D341Med (cell line): Measurements from ENCODE around the gene PCBP3.
A peak's percentile ranks its signal among the peaks of the same experiment; 100 is the strongest.
"Not testable (repeated sequence)": the region's sequence is repeated elsewhere in the genome, so short reads cannot be mapped to it uniquely, and the experiment has no call there.

Experiments
- DNase-seq: peaks from one replicate; pipeline ENCODE4 v3.0.0; 2012; ENCODE audit warnings: low spot score

The PCBP3 gene

DNA sequence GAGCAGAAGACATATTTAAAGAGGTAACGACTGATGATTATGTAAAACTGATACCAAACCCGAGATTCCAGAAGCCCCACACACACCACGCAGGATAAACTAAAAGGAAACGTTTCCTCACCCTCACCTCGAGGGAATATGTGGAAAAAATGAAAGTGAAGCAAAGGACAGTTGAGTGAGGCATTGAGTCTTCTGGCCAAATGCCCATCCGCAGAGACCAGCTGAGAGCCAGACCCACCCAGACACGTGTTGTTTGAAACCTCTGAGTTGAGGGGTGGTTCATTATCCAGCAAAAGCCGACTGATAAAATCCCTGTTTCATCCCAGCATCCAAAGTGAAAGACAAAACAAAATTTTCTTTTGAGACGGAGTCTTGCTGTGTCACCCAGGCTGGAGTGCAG is 29.6 kb upstream of the PCBP3 start:
- no peak for DNase-seq

DNA sequence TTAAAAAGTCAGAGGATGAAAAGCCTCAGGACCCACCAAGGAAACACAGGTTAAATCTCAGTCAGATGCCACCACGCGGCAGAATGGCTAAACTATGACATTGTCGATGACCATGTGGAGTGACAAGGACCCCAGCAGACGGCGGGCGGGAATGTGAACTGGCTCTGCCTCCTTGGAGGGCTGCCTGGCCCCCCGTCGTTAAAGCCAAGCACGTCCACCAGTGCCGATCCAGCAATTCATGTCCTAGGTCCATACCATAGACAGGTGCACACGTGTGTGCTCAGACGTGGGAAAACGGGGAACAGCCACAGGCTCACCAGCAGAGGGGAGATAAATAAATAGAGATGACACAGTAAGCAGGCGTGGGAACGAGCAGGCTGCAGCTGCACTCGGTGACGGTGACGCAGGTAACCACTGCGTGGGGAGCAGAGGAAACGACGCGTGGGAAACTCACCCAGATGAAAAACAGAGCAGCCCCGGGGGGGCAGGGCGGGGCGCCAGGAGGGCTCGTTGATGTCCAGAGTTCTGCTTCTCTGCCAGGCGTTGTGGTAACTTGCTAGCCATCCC is 28.3 kb upstream of the PCBP3 start:
- DNase-seq, result no peak

DNA sequence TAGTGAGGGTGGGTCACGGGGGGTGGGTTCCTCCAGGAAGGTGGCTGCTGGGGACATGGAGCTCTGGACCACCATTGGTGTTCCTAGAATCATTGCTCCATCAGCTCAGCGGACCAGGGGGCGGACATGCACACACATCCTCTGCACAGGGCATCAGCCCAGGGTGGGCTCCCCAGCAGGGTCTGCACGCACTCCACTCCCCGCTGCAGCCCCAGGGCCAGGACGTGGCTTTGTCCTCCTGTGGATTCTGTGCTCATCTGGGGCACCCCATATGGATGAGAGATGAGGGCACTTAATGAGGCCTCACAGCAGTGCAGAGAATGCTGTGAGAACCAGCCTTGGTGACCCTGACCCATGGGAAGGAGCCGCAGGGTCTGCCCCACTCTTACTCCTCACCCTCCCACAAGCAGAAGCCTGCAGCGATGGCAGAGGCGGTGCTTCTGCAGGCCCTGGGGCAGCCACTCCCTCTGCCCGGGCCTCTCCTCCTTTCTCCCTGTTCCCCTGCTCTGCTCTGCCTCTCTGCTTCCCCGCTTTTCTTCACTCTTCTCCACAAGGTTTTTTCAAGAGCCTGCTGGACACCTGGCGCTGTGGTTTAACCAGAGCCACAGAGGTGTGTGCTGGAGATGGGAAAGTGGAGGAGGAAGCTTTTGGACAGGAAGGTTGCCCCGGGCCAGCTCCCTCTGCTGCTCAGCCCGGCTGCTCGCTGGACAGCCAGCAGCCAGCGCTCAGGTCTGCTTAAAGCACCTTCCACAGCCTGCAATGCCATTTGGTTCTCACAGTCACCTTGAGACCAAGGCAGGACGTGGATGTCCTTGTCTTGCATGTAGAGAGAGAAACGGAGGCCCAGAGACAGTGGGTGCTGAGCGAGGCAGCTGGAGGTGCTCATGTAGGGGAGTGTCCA is 26.3 kb upstream of the PCBP3 start:
- DNase-seq, result no peak

DNA sequence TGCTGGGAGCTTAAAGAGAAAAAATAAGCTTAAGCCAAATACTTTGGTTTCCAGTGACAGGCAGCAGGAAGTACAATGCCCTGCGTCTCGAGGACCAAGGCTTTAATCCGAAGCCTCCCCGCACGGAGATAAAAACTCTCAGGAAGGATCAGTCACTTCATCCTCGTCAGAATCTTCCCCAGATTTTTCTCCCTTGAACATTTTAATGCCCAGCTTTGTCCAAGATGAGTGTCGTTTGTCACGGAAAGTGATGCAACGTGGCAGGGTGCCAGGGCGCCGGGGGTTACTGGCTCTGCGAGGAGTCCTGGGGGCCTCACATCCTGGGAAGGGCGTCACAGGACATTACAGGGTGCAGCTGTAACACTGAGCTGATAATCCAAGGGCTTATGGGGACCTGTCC is 25.2 kb upstream of the PCBP3 start:
- peak; percentile 73 for DNase-seq

DNA sequence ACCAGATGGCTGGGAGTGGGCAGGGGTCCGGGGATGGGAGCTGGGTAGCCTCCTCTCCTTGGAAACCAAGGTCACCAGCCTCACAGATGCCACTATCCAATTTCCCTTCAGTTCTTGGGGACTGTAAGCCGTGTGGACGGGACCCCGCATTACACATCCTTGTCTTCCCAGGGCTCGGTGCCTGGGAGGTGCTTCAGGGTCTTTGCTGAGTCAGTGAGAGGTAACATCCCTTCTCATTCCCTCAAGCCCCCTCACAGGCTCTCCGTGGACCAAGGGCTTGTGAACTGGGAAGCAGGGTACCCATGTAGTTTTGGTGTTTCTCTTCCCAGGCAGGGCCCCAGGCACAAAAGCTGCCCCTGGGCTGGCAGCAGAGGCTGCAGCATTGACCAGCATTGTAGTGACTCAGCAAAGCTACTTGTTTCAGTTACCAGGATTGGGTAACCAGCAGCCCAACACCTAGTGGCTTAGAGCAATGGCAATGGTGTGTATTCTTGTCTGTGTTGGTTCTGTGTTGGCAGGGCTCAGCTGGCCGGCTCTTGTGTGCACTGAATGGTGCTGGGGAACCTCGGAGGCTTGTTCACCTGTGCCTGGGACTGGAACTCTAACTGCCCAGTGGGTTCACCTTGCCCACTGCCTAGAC is 24.6 kb upstream of the PCBP3 start:
- DNase-seq, result no peak

DNA sequence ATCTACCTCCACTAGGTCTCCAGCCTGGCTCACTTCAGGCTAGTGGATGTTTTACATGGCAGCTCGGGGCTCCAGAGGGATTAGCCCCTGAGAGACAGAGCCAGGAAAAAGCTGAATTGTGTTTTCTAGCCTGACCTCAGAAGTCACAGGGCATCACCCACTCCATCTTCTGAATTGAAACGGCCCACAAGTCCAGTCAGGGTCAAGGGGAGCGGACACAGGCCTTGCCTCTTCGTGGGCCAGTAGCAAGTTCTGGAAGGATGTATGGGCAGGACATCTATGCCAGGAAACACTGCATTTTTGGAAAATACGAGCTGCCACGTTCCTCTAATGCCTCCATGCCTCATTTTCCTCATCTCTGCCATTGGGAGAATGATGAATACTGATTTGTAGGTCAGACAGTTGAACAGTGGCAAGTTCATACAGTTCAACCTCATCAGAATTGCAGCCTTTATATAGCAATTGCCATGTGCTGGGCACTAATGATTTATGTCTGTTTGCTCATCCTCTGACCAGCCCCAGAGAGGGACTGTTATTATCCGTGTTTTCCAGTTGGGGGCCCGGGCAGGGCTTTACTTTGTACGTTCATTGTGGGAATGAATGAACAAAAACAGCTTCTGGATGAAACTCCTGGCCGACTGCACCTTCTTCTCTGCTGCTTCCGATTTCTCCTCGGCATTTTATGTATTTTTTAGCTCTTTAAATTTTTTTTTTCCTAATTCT is 23.2 kb upstream of the PCBP3 start:
- DNase-seq, result no peak

DNA sequence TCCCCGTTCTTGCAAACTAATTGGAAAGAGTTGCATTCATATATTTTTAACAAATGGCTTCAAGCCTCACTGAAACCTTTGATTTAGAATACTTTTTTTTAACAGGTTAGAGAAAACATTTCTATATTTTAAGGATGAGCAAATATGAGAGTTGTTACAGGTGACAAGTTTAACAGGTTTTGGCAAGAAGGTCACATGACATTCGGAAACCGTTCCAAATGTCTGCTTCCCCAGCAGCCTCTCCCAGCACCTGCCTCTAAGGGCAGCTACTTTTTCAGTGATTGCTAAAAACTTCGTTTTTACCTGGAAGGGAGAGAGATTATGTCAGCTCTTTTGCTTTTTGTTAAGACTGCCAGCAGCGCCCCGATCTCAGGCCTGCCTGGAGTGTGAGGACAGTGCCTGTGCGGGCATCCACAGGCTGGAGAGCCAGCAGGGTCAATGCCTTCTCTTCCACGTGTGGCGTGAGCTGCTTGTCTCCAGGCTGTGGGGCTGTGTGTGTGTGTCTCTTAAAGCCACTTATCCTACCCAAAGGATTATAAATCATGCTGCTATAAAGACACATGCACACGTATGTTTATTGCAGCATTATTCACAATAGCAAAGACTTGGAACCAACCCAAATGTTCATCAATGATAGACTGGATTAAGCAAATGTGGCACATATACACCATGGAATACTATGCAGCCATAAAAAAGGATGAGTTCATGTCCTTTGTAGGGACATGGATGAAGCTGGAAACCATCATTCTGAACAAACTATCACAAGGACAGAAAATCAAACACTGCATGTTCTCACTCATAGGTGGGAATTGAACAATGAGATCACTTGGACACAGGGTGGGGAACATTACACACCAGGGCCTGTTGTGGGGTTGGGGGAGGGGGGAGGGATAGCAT is 21.8 kb upstream of the PCBP3 start:
- DNase-seq, result not testable (repeated sequence)

DNA sequence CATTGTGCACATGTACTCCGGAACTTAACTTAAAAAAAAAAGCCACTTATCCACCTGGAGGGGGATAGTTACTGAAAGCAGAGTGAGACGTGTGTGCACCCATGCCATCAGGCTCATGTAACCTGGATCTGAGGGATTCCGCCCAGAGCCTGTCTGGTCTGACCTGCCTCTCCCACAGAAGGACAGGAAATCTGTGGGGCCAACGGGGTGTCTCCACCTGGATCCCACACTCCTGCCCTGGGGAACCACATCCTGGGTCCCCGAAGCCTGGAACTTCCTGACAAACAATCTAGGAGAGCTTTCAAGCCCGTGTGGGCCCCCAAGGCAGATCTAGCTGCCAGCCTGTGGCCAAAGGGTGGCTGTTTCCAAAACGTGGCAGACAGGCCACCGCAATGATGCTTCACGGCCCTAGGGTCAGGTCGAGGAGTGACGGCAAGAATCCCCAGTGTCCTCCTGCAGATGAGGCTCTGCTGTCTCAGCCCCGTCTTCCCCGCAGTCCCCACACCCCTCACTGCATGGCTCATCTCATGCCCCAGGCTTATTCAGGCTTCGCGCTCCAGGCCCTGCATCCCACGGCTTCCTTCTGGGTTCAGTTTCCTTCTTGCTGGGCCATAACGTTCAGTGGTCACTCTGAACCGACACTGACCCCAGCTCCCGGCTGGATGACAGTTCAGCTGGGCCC is 21.0 kb upstream of the PCBP3 start:
- no peak for DNase-seq

DNA sequence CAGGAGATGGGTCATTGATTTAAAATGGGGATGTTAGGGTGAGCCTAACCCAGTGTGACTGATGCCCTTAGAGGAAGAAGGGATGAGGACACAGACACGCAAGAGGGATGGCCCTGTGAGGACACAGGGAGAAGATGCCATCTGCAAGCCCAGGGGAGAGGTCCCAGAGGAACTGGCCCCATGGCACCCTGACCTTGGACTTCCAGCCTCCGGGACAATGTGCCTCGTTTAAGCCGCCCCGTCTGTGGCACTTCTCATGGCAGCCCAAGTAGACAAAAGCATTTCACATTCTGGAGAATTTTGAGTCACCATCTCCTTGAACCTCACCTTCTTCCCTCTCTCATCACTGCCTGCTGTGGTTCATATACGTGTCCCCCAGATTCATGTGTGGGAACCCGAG is 20.1 kb upstream of the PCBP3 start:
- DNase-seq, result no peak

DNA sequence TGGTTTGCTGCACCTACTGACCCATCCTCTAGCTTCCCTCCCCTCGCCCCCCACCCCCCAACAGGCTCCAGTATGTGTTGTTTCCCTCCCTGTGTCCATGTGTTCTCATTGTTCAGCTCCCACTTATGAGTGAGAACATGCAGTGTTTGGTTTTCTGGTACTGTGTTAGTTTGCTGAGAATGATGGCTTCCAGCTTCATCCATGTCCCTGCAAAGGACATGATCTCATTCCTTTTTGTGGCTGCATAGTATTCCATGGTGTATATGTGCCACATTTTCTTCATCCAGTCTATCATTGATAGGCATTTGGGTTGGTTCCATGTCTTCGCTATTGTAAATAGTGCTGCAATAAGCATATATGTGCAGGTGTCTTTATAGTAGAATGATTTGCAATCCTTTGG is 17.4 kb upstream of the PCBP3 start:
- DNase-seq, result not testable (repeated sequence)

DNA sequence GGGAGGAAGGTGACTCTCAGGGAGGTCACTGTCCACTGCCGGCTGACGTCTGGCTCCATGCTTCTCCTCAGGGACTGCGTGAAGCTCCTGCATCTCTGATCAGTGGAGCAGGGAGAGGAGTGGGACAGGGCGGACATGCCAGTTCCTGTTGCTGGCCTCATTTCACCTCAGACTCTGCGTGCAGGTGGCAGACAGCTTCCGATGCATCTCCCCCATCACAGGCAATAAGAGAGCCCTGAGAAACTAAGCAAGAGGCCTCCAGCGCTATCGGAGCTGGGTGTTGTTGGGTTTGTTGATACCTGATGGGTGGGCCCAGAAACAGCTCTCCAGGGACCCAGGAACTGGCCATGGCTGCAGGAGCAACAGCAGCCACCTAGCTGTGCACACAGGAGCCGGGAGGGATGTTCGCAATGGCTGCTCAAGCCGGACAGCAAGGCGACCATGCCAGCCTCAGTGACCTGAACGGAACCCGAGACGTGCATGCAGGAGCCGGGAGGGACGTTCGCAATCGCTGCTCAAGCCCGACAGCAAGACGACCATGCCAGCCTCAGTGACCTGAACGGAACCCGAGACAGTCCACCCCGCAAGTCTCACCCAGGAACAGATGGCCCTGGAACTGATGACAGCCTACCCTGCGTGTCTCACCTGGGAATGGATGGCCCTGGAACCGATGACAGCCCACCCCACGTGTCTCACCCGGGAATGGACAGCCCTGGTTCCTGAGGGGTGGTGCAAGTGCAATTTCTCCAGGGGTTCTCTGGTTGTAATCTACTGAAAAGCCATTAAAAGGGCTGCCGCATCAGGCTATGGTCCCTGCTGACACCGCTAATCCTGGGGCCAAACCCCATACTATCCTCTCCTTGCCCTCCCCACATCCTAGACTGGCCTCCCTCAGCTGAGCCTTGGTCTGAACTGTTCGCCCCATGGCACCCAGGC is 14.2 kb upstream of the PCBP3 start:
- DNase-seq, result no peak

DNA sequence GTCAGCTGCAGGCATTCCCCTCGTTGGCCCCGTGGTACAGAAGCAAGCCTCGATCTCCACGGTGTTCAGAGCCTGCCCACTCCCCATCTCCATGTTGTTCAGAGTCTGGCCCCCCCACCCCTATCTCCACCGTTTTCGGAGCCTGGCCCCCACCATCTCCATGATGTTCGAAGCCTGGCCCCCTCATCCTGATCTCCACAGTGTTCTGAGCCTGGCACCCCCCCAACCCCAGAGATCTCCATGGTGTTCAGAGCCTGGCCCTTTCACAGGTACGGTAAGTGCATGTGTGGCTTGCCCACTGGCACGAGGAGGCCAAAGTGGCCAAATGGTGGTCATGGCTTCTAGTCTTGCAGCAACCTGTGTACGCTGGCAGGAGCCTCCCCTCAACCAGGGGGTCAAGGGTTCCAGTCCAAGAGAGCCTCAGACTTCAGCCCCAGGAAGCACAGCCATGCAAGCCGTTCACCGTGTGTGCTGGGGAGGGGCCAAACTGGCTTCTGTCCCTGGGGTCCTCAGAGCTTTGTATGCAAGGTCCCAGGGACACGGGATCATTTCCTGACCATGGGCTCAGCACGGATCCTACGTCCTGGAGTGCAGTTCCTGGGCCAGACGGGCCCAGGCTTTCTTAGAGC is 13.3 kb upstream of the PCBP3 start:
- DNase-seq, result no peak

DNA sequence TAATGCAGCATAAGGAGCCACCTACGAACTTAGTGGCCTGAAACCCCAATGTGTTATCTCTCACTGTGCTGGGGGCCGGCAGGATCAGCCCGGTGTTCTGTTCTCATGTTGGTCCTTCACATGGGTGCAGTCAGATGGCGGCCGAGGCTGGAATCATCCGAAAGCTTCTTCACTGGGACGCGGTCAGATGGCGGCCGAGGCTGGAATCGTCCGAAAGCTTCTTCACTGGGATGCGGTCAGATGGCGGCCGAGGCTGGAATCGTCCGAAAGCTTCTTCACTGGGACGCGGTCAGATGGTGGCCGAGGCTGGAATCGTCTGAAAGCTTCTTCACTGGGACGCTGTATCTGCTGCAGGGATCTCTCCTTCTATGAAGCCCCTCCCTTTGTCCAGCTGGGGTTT is 12.6 kb upstream of the PCBP3 start:
- no peak for DNase-seq

DNA sequence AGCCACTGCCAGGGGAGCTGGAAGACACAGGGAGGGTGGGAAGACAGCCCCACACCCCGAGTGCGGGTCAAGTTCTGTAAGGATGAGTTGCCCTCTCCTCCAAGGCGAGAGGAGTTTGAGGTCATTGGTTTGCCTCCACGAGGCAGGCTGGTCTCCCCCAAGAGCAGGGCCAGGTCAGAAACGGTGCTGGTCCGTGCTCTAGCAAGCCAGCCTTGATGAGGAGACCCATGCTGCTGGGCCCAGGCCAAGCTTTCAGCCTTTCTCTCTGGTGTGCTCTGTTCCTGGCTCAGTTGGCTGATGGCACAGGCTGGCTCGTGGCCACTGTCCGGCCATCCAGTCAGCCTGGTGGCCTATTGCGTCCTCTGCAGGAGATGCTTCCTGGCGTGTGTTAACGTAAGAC is 12.0 kb upstream of the PCBP3 start:
- DNase-seq, result no peak

DNA sequence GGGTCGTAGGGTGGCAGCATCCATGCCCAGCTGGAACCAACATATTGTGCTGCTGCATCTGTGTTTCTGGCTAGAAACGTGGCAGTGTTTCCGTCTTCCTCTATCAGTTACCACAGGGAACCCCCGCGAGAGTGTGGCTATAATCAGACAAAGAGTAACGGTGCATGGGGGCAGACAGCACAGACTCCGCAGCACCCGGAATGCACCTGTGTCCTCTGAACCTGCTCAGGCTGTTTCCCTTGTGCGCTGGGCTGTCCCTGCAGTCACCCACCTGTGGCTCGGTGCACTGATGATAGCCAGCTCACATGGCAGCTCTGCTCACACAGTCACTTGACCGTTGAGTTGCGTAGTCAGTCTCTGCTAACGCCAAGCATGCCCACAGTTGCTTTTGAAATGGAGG is 11.4 kb upstream of the PCBP3 start:
- no peak for DNase-seq

DNA sequence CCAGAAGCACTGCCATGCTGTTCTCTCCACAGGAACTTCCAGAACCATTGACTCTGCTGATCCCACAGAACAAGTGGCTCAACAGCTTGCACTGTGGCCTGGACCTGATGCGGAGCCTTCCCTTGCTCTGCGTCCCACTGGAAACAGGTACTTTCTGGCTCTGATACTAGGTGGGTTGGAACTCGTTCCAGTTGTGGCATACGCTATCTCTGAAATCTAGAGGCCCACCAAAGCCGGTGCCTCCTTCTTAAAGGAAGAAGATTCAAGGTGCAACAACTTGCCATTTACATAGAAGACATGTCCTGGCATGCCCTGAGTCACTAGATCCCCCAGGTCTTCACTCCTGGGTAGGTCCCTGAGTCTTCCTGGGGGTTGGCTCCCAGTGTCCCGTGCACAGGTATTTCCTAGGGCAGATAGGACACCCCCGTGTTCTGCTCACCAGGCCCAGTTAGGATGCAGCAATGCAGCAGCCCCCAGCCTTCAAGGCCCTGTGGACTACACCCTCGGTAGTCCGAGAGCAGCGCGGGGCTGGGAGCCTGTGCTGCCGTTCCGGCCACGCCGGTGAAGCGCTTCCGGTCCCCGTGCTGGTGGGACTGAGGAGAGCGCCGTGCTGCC is 10.8 kb upstream of the PCBP3 start:
- peak; percentile 17 for DNase-seq

DNA sequence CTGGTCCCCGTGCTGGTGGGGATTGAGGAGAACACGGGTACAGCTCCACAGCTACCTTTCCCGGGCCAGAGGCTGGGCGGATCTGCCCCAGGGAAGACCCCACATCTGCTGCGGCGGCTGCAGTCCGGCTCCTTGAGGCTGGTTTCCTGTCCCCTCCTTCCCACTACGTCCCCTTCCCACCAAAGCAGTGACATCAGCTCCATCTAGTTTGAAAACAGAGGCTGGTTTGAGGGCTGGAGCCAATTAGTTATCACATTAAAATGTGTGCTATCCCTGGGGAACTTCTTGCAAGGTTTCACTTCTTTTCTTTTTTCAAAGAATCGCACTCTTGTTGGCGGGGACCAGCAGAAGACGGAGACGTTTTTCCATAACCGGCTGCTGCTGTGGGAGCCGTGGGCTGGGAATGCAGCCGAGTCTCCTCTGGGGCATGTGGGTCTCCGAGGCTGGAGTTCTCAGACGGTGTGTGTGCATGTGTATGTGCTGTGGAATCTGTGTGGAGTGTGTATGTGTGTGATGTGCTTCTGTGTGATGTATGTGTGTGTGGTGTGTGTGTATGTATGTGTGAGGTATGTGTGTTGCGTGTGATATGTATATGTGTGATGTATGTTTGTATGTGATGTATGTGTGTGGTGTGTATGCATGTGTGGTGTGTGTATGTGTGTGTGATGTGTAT is 8.9 kb upstream of the PCBP3 start:
- DNase-seq, result no peak
